Effector CD4-positive, alpha-beta T cell (primary cell): ENCODE measurements around the gene YAP1.

Source experiments
- DNase-seq: peaks from one replicate; pipeline ENCODE4 v3.0.0-alpha.2; 2020

The YAP1 gene

GRCh38 chr11:102202972-102203371 is 92.7 kb downstream of the YAP1 start:
- DNase-seq: no peak

GRCh38 chr11:102204174-102204573 is 93.9 kb downstream of the YAP1 start:
- no peak for DNase-seq

GRCh38 chr11:102205805-102206204 is 95.6 kb downstream of the YAP1 start:
- no peak for DNase-seq

GRCh38 chr11:102208835-102209234 is 98.6 kb downstream of the YAP1 start:
- no peak for DNase-seq

GRCh38 chr11:102214623-102215022 is 104.4 kb downstream of the YAP1 start:
- DNase-seq: no peak

GRCh38 chr11:102216433-102217075 is 106.3 kb downstream of the YAP1 start:
- DNase-seq: no peak

- no peak for DNase-seq
Observed at GRCh38 chr11:102220728-102221467, 110.7 kb downstream of the YAP1 start.

- no peak for DNase-seq
Observed at GRCh38 chr11:102223859-102224258, 113.6 kb downstream of the YAP1 start.

GRCh38 chr11:102225689-102226568 is 115.7 kb downstream of the YAP1 start:
- no peak for DNase-seq

- DNase-seq: no peak
Observed at GRCh38 chr11:102226702-102227490, 116.6 kb downstream of the YAP1 start.

GRCh38 chr11:102229510-102230123 is 119.4 kb downstream of the YAP1 start:
- no peak for DNase-seq

- DNase-seq: no peak
Observed at GRCh38 chr11:102230186-102230585, 119.9 kb downstream of the YAP1 start.

- DNase-seq: no peak
Observed at GRCh38 chr11:102230911-102231310, 120.7 kb downstream of the YAP1 start.

- no peak for DNase-seq
Observed at GRCh38 chr11:102234779-102235439, 124.7 kb downstream of the YAP1 start.

- no peak for DNase-seq
Observed at GRCh38 chr11:102237096-102237735, 127.0 kb downstream of the YAP1 start.

GRCh38 chr11:102238391-102238821 is 128.2 kb downstream of the YAP1 start:
- DNase-seq: no peak

- DNase-seq: no peak
Observed at GRCh38 chr11:102239448-102239847, 129.2 kb downstream of the YAP1 start.

- no peak for DNase-seq
Observed at GRCh38 chr11:102239911-102240310, 129.7 kb downstream of the YAP1 start.

GRCh38 chr11:102240502-102240901 is 130.3 kb downstream of the YAP1 start:
- no peak for DNase-seq

GRCh38 chr11:102241026-102241425 is 130.8 kb downstream of the YAP1 start:
- no peak for DNase-seq

GRCh38 chr11:102243399-102243884 is 133.2 kb downstream of the YAP1 start:
- no peak for DNase-seq
